ENCODE results near the gene PLS1.
"Not testable (repeated sequence)": the region's sequence is repeated elsewhere in the genome, so short reads cannot be mapped to it uniquely, and the experiment has no call there.

PLS1 gene

DNA sequence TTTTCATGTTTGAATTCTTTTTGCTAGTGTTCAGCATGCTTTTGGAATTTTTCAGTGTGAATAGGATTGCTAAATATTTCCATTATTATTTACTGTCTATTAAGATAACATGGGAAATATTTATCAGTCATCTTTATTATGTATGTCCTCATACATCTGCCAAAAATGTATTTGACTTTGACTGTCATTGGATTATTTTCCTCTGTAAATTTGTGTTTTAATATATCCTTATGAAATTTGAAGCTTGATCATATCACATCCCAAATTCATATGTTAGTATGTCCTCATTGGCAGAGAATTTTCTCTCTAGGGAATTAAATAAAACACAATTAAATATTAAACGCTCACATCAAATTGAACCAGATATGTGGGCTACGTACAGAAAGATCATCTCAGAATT is 95.3 kb downstream of the PLS1 start:
- DNase-seq (ENCODE audit: low spot score) = no peak

DNA sequence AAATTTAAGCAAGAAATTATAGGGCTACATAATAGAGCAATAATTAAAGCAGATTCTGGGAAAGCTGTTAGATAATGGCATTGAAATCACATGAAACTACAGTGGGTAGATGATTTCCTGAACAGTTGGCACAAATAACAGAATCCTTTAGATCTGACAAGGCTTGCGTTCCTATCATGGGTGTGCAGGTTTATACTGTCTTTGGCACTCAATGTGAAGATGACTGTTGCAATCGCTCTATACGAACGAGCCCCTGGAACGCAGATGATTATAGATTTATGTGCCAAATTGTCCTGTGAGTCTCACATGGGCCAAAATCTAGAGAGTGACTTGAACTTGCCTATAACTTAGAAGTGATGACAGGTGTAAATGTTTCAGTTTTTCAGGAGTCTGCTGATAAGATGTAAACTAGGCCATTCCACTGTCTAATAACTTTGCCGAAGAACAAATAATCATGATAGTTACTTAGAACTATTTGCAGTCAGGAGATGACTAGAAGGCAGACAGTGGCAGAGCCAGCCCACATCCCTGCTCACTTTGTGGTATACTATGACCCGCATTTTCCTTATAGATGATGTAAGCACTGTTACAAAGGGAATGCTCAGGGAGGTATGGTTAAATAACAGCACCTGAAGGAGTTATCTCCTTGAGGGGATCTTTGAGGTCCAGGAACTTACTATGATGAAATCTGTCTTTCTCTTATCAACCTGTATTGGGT is 97.1 kb downstream of the PLS1 start:
- DNase-seq (ENCODE audit: low spot score) = no peak

DNA sequence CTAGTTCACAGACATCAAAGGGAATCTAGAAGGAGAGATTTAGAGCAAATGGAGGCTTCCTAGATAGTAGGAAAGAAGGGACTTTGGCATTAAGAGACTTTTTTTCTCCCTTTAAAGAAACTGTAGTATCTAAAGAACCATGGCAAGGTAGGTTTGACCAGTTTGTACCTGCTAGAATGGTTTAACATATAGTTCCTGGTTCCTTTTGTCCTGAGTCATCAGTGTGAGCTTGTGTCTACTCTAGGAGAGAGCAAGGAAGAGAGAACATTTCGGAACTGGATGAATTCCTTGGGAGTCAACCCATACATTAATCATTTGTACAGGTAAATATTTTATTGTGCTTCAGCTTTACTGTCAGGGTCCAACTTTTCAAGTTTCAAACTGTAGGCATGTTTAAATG is 98.0 kb downstream of the PLS1 start:
- no peak for DNase-seq (ENCODE audit: low spot score)

DNA sequence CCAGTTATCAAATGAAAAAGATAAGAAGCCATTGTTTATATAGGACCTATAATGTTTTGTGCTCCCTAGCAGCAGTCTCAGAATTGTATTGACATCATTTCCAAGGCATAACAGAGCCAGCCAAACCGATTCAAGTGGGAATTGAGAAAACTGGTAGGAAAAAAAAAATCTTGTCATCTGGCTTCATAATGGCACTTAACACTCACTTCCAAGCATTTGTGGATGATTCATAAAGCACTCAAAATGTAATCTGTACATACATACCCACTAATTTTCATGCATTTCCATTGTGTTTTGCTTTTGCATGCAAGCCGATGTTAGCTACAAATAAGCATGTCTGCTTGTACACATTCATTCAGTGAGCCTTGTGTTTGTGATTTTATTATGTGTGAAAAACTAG is 109.0 kb downstream of the PLS1 start:
- DNase-seq (ENCODE audit: low spot score) = no peak

DNA sequence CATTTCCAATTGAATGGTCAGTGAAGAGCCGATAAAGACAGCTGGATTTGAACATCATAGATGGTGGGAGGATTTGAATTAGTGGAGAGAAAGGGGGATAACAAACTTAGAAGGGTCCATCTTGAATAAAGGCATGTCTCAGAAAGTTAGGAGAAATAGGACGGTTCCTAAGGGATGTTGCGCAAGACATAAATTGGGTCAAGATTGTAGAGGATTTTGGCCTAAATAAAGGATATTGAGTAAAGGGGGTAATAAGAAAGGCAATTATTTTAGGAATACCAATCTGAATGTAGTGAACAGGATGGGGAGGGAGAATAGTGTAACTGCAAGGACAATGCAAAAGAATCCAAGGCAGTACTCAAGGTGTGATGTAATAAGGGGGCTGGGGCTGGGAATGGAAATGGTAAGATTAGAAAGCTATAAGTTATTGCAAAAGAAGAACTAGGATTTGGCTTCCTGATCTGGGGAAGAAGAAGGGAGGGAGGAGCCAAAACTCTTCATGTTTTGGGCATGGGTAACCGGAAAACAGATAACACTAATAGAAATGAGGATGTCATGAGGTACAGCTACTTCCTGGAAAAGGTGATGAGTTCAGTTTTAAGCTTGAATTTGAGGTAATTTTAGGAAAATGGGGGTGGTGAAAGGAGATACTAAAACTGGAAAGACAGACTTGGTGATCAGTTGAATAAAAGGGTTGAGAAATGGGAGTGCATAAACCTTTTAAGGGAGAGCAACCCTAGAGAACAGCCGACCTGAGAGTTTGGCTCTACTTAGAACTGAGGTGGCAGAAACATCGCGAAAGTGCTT is 110.3 kb downstream of the PLS1 start:
- no peak for DNase-seq (ENCODE audit: low spot score)

DNA sequence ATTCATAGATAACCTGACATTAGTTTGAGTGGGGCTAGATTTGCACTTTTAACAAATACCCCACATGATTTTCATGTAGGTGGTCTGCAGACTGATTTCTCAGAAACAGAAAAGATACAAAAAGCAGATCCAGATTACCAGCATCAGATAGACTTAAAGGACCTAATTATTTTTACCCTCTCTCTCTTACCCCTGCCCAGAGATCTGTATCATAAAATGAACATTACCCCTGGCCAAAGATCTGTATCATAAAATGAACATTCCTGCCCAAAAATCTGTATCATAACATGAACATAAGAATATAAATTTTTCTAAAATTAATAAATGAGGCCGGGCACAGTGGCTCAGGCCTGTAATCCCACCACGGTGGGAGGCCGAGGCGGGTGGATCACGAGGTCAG is 113.0 kb downstream of the PLS1 start:
- DNase-seq (ENCODE audit: low spot score) = peak; percentile 16

DNA sequence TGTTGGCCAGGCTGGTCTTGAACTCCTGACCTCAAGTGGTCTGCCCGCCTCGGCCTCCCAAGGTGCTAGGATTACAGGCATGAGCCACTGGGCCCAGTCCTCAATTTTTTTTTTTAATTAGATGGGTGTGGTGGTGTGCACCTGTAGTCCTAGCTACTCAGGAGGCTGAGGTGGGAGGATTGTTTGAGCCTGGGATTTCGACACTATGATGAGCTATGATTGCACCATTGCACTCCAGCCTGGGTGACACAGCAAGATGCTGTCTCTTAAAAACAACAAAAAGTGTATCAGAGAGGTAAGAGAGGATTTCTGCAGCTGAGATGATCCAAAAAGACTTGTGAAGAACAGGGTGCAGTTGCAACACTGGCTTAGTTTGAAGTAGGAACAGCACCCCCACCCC is 118.7 kb downstream of the PLS1 start:
- not testable (repeated sequence) for DNase-seq (ENCODE audit: low spot score)

DNA sequence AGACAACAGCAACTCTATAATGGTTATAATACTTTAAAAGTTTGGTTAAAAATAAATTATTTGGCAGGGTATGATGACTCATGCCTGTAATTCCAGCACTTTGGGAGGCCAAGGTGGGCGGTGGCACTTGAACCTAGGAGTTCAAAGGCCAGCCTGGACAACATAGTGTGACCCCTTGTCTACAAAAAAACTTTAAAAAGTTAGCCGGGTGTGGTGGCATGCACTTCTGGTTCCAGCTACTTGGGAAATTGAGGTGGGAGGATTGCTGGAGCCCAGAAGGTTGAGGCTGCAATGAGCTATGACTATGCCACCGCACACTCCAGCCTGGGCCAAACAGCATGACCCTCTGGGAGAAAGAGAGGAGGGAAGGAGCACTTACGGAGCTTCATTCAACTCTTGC is 119.9 kb downstream of the PLS1 start:
- no peak for DNase-seq (ENCODE audit: low spot score)

DNA sequence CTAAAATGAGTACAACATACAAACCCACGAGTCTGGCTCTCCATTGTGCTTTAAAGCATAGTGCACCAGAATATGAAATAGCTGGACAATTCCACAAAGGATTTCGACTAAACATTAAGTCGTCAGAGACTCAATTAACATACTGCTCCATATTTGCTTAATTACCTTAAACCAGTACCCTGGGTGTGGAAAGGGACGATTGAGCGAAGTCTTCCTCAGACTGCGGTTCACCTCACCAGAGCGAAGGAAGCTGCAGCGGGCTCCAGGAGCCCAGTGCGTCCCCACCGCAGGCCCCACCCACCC is 127.4 kb downstream of the PLS1 start:
- no peak for DNase-seq (ENCODE audit: low spot score)

DNA sequence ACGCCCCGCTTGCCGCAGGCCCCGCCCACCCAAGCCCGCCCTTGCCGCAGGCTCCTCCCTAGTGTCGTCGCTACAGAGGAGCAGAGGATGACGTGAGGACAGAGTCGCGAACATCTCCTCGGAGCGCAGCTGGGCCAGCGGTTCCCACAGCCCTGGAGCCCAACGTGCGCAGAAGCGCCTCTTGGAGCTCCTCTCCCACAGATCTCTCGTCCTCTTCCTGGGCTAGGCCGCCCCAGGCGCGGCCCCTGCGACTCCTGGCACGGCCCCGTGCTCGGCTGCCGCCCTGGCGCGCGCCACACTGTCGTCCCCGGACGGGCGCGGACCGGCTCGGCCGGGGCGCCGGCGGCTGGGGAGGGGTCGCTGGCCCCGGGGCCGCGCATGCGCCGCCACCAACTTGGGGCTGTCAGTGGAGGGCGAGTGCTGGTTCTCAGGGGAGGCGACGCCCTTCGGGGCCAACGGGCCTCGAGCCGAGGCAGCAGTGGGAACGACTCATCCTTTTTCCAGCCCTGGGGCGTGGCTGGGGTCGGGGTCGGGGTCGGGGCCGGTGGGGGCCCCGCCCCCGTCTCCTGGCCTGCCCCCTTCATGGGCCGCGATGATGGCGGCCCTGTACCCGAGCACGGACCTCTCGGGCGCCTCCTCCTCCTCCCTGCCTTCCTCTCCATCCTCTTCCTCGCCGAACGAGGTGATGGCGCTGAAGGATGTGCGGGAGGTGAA is 127.9 kb downstream of the PLS1 start, which contains the start of gene TRPC1:
TRPC1 (plus strand) TSS at position 67 of the 714 bp plus-strand sequence; CDS start at position 593, 526 bp downstream.
- peak; percentile 89 for DNase-seq (ENCODE audit: low spot score)

DNA sequence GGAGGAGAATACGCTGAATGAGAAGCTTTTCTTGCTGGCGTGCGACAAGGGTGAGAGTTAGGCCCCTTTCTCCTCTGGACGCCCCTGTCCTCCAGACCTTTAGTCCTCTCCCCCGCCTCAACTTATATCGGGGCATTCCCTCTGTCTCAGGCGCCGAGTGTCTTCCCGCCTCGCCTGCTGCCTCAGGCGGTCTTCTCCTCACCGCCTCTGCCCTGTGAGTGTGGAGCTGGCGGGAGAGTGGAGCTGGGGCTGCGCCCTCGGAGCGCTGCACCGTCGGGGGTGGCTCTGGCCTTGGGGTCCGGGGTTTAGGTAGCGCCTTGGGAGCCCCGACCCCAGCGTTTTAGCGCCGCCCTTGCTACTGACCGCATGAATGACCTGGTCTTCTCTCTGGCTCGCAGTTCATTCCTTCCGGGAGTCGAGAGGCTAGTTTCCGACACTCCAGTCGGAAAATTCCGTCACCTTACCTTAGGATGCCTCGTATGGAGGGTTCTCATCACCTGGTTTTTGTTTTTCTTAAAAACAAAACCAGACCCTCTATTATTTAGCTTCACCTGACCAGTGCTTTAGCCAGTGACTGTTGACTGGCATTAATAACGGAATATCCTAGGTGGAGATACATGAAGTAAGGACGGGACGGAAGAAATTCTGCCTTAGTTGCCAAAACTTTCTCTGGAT is 128.6 kb downstream of the PLS1 start:
- DNase-seq (ENCODE audit: low spot score) = peak; percentile 80

DNA sequence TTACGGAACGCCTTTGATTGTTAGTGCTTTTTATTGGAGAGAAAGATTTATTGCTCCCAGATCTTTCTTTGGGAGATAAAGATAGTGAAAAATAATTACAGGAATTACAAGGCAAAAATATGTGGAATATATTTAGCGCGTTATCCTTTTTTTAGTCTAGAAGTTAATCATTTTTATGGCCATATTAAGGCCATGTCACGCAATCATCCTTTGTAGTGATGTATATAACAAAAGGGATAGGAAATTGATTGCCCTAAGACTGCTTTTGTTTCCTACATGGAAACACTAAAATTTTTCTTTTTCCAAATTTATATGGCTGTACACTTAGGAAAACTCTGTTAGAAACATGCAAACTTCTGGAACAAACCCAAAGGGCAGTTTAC is 129.2 kb downstream of the PLS1 start:
- DNase-seq (ENCODE audit: low spot score) = no peak

DNA sequence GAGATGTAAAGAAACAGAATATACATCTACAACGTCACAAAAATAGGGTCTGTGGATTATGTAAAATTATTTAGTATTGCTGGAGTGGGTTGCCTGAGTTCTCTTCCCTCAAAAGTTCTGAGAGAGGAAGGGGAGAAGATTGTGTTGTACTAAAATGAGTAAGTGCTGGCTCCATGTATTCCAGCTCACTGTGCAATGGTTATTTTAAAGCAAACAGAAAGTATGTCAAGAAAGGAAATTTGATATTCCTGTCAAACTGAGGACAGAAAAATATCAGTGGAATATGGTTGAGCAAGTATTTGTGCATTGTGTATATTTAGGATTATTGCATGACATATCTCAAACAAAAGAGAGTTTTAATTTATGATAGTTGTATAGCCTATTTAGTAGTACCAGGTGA is 129.8 kb downstream of the PLS1 start:
- no peak for DNase-seq (ENCODE audit: low spot score)

DNA sequence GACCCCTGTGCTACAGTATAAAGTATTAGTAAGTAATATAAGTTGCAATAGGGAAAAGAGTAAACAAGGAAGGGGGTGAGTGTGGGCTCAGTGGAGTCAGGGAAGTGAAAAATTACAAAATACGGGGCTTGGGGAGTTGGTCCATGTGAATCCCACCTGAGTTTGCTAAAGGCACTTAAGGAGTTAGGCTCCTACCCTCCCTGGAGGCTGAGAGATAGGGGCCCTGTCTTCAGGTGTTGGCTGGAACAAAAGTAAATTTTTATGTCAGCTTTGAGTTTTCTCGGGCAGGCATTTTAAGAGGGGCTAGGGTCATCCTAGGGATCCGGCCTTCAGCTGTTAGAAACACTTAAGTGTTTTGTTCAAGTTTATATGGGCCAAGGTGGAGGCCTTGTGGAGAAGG is 135.9 kb downstream of the PLS1 start:
- no peak for DNase-seq (ENCODE audit: low spot score)

DNA sequence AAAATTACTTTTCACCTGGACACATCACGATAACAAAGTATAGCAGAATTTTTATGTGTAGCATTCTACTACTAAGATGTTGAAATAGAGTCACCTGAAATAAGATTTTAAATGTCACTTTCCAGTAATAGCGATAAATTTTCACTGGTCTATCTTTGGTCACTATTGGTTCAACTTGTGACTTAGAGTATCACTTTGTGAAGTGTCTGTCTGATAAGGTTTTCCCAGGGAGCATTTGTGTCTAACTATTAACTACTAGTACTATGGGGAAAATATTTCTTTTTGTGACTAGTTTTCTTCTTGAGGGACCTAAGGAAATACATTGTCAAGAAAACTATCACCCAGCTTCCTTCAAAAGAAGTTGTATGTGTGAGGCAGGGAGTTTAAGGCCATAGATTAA is 138.6 kb downstream of the PLS1 start:
- DNase-seq (ENCODE audit: low spot score) = no peak

DNA sequence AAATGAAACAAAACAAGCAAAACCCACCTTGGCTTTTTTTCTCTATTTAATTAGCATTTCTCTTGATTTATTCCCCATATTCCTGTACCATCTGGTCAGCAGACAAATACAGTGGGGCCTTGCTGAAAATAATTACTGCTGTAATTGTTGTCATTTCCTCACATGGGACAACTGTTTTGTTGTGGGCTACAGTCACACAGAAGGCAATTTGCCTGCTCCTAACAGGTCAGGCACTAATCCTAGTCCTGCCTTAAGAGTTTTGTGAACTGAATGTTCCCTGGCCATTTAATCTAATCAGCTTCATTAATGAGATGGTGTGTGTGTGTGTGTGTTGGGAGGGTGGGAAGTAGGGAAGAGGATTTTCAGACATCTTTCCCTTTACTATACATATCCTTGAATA is 139.3 kb downstream of the PLS1 start:
- peak; percentile 10 for DNase-seq (ENCODE audit: low spot score)

DNA sequence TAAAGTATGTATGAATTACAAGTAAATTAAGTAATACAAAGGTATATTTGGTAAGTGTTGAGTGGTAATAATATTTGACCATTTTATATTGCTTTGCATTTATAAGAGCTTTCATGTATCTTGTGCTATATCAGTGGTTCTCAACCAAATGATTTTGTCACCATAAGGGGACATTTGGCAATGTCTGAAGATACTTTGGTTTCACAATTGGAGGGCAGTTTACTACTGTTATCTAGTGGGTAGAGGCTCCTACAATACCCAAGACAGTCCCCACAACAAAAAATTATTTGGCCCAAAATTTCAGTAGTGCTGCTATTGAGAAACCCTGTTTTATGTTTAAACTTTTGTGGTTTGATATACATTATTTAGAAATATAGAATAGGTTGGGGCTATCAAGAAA is 142.2 kb downstream of the PLS1 start:
- no peak for DNase-seq (ENCODE audit: low spot score)

DNA sequence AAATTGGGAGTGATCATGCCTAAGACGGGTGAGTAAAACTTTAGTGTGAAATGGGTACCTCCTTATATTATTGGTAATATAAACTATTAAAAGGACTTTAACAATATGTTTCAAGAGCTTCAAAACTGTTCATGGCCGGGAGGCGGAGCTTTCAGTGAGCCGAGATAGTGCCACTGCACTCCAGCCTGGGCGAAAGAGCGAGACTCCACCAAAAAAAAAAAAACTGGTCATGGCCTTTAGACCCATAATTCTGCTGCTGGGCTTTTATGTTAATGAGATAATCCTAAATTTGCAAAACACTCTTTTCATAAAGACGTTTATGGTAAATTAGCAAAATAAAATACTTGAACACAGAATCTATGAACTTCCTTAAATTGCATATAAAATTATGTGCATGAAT is 150.5 kb downstream of the PLS1 start:
- DNase-seq (ENCODE audit: low spot score) = no peak

DNA sequence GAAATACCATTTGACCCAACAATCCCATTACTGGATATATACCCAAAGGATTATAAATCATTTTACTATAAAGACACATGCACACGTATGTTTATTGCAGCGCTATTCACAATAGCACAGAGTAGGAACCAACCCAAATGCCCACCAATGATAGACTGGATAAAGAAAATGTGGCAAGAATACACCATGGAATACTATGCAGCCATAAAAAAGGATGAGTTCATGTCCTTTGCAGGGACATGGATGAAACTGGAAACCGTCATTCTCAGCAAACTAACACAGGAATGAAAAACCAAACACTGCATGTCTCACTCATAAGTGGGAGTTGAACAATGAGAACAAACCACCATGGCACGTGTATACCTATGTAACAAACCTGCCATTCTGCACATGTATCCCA is 154.3 kb downstream of the PLS1 start:
- DNase-seq (ENCODE audit: low spot score) = not testable (repeated sequence)

DNA sequence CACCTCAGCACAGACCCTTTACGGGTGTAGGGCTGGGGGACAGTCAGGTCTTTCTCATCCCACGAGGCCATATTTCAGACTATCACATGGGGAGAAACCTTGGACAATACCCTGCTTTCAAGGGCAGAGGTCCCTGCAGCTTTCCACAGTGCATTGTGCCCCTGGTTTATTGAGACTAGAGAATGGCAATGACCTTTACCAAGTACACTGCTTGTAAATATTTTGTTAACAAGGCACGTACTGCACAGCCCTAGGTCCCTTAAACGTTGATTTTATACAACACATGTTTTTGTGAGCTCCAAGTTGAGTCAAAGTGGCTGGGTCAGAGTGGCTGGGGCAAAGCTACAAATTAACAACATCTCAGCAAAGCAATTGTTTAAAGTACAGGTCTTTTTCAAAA is 156.4 kb downstream of the PLS1 start:
- DNase-seq (ENCODE audit: low spot score) = not testable (repeated sequence)

DNA sequence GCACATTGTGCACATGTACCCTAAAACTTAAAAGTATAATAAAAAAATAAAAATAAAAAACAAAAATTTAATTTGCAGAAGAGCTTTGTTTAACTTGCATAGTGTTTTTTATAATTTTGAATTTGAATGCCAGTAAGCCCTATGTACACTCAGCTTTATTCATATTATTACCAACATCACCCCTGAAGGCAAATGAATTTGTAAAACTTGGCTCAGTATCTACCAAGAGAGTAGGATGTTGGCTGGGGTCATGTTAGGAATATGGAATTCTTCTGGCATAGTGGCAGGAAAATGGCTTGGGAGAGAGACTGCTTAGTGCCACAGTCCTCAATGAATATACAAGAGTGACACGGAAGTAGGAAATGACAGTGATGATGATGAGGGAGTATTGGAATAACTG is 158.3 kb downstream of the PLS1 start:
- DNase-seq (ENCODE audit: low spot score) = no peak
